Measurements from ENCODE around the gene TRIM24. TPM values are rescaled to one million over a fixed set of nuclear protein-coding genes. Genes with fewer than 3 reads are reported as not detected.

TRIM24 gene
- total and polyA plus RNA-seq, 2 of the 13 experiments (the other 11 are each of a cell fraction or from before 2014, with no cell fraction given), result 100 to 106 TPM

DNA sequence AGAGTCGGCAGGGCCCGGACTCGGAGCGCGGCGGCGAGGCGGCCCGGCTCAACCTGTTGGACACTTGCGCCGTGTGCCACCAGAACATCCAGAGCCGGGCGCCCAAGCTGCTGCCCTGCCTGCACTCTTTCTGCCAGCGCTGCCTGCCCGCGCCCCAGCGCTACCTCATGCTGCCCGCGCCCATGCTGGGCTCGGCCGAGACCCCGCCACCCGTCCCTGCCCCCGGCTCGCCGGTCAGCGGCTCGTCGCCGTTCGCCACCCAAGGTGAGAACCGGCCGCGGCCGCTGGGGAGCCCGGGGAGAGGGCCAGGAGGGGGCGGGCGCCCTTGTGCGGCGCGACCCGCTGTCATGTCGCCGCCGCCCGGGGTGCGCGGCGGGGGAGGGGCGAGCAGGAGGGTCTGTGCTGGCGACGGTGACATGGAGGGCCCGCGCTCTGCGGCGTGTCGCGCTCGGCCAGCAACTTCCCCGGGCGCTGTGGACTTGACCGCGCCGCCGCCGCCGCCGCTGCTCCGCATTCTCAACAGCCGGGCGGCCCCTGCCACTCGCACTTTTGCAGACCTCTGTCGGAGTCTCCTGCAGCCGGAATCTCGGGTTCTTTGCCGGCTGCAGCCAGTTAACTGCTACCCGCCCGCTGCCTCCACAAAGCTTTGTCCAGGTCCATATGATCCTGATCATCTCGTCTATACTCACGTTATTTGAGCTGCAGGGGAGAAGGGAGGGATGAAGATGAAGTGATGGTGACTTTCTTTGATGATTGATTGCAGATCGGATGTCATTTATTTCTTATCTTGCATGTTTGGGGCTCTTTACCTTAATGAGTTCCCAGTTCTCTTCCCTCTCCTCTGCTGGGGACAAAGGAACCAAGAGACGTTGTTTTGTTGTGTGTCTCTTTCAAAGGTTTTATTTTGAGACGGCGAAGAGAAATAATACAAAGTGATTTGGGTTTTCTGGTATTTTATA, 869 bp downstream of the TRIM24 start (continued):
- TF ChIP-seq, protein P1, sequence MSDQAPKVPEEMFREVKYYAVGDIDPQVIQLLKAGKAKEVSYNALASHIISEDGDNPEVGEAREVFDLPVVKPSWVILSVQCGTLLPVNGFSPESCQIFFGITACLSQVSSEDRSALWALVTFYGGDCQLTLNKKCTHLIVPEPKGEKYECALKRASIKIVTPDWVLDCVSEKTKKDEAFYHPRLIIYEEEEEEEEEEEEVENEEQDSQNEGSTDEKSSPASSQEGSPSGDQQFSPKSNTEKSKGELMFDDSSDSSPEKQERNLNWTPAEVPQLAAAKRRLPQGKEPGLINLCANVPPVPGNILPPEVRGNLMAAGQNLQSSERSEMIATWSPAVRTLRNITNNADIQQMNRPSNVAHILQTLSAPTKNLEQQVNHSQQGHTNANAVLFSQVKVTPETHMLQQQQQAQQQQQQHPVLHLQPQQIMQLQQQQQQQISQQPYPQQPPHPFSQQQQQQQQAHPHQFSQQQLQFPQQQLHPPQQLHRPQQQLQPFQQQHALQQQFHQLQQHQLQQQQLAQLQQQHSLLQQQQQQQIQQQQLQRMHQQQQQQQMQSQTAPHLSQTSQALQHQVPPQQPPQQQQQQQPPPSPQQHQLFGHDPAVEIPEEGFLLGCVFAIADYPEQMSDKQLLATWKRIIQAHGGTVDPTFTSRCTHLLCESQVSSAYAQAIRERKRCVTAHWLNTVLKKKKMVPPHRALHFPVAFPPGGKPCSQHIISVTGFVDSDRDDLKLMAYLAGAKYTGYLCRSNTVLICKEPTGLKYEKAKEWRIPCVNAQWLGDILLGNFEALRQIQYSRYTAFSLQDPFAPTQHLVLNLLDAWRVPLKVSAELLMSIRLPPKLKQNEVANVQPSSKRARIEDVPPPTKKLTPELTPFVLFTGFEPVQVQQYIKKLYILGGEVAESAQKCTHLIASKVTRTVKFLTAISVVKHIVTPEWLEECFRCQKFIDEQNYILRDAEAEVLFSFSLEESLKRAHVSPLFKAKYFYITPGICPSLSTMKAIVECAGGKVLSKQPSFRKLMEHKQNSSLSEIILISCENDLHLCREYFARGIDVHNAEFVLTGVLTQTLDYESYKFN (CRISPR knock-in tag; conservative IDR thresholded peaks at IDR 0.05), result no peak
- TF ChIP-seq ZNF749 (CRISPR knock-in tag; IDR thresholded peaks at IDR 0.05; ENCODE audit: borderline replicate concordance) (peak; percentile 39; the same call in 1 of the 2 replicates), ZNF709 (CRISPR knock-in tag; IDR thresholded peaks at IDR 0.05) (peak; percentile 43; the same call in 1 of the 2 replicates), ATAD3A (CRISPR knock-in tag; IDR thresholded peaks at IDR 0.05) (no peak), TMF1 (CRISPR knock-in tag; IDR thresholded peaks at IDR 0.05; ENCODE audit: low read depth) (0 out of 2 replicates have a peak, but pooled peaks have one; percentile 20), KLF16 (CRISPR knock-in tag; IDR thresholded peaks at IDR 0.05) (no peak), ZNF558 (CRISPR knock-in tag; IDR thresholded peaks at IDR 0.05; ENCODE audit: borderline replicate concordance) (no peak), KLF6 (CRISPR knock-in tag; IDR thresholded peaks at IDR 0.05) (no peak), SATB2 (CRISPR knock-in tag; IDR thresholded peaks at IDR 0.05) (no peak), PRMT3 (CRISPR knock-in tag; IDR thresholded peaks at IDR 0.05; ENCODE audit: borderline replicate concordance, low read depth) (0 out of 2 replicates have a peak, but pooled peaks have one; percentile 15), ZZZ3 (CRISPR knock-in tag; IDR thresholded peaks at IDR 0.05; ENCODE audit: borderline replicate concordance) (no peak), ZNF432 (CRISPR knock-in tag; IDR thresholded peaks at IDR 0.05; ENCODE audit: borderline replicate concordance) (no peak), SNAPC2 (CRISPR knock-in tag; IDR thresholded peaks at IDR 0.05) (0 out of 2 replicates have a peak, but pooled peaks have one; percentile 18), ARNT2 (CRISPR knock-in tag; IDR thresholded peaks at IDR 0.05; ENCODE audit: low read depth) (no peak), ZNF451 (CRISPR knock-in tag; IDR thresholded peaks at IDR 0.05) (no peak; the same call in 1 of the 2 replicates), AHR (CRISPR knock-in tag; IDR thresholded peaks at IDR 0.05) (no peak), CBX1 (IDR thresholded peaks at IDR 0.05; ENCODE audit: low read depth) (no peak)
- TF ChIP-seq, protein P2, sequence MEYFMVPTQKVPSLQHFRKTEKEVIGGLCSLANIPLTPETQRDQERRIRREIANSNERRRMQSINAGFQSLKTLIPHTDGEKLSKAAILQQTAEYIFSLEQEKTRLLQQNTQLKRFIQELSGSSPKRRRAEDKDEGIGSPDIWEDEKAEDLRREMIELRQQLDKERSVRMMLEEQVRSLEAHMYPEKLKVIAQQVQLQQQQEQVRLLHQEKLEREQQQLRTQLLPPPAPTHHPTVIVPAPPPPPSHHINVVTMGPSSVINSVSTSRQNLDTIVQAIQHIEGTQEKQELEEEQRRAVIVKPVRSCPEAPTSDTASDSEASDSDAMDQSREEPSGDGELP (IDR thresholded peaks at IDR 0.05; ENCODE audit: borderline replicate concordance, low read depth), result no peak
- TF ChIP-seq, protein P3, sequence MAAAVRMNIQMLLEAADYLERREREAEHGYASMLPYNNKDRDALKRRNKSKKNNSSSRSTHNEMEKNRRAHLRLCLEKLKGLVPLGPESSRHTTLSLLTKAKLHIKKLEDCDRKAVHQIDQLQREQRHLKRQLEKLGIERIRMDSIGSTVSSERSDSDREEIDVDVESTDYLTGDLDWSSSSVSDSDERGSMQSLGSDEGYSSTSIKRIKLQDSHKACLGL (CRISPR knock-in tag; IDR thresholded peaks at IDR 0.05), result 0 out of 2 replicates have a peak, but pooled peaks have one; percentile 65
- TF ChIP-seq, protein P4, sequence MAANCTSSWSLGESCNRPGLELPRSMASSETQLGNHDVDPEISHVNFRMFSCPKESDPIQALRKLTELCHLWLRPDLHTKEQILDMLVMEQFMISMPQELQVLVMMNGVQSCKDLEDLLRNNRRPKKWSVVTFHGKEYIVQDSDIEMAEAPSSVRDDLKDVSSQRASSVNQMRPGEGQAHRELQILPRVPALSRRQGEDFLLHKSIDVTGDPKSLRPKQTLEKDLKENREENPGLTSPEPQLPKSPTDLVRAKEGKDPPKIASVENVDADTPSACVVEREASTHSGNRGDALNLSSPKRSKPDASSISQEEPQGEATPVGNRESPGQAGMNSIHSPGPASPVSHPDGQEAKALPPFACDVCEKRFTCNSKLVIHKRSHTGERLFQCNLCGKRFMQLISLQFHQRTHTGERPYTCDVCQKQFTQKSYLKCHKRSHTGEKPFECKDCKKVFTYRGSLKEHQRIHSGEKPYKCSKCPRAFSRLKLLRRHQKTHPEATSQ (CRISPR knock-in tag; IDR thresholded peaks at IDR 0.05; ENCODE audit: borderline replicate concordance), result peak; percentile 62; the same call in 1 of the 2 replicates
